Prostate gland (tissue), 2 donors: ENCODE data around the gene BRME1. TPM values are rescaled to one million over a fixed set of nuclear protein-coding genes. Genes with fewer than 3 reads are reported as not detected.

ENCODE experiments used
- DNase-seq: peaks from one replicate; pipeline ENCODE4 v3.0.0-alpha.2; 2019; ENCODE audit warnings: low spot score
- H3K27ac ChIP-seq, 2 donors: fragments of 200-600 bp; sonication (generic); 2 replicates each; pipeline ENCODE4 v1.5.1; 2017 to 2019
- H3K27me3 ChIP-seq: fragments of 200-600 bp; sonication (generic); replicated peaks from 2 replicates; pipeline ENCODE4 v1.5.1; 2019; ENCODE audit not compliant: insufficient read depth
- H3K36me3 ChIP-seq, 2 donors: fragments of 200-600 bp; sonication (generic); 1 replicate in 1 of 2; 2 replicates in 1 of 2; pipeline versions ENCODE4 v1.5.1 to v1.8.1; 2017 to 2019
- H3K4me1 ChIP-seq: fragments of 200-600 bp; sonication (generic); replicated peaks from 2 replicates; pipeline ENCODE4 v1.5.1; 2019
- H3K4me3 ChIP-seq, 2 donors: fragments of 200-600 bp; sonication (generic); 2 replicates each; pipeline ENCODE4 v1.5.1; 2017 to 2019
- H3K9me3 ChIP-seq: fragments of 200-600 bp; sonication (generic); 2 replicates; pipeline ENCODE4 v1.5.1; 2017
- CTCF ChIP-seq, 4 experiments: fragments of 200-600 bp in 2 of 4; fragments of 450-650 bp in 2 of 4; sonication (generic) in 2 of 4; IDR thresholded peaks; 1 replicate in 3 of 4; 2 replicates in 1 of 4; pipeline ENCODE4 v1.5.1; 2016 to 2019; ENCODE audit warnings: antibody characterized with exemption in 4 of 4, mild to moderate bottlenecking in 2 of 4, moderate library complexity in 2 of 4
- POLR2A ChIP-seq: fragments of 450-650 bp; IDR thresholded peaks from one replicate; pipeline ENCODE4 v1.6.1; 2016; ENCODE audit warnings: antibody characterized with exemption, mild to moderate bottlenecking
- POLR2AphosphoS5 ChIP-seq: sonication (generic); formaldehyde crosslinking; IDR thresholded peaks from one replicate; pipeline ENCODE4 v1.6.1; 2017; ENCODE audit warnings: antibody characterized with exemption
- WGBS: methylation state at CpG from one replicate; pipeline ENCODE4 v1.1.5; 2018; 5-methylcytosine and 5-hydroxymethylcytosine counted together
- intact Hi-C: fragments of 100-400 bp; cut with DNase I; formaldehyde crosslinking; loops from one replicate; pipeline ENCODE4 v1.14.2; 2022
- total RNA-seq, 2 donors: library from RNA; depleted of rRNA; stranded (reverse); fragments of >200 nt; gene quantifications; one replicate each; pipeline ENCODE4 v1.1.0, GENCODE V29; 2016

The BRME1 gene
- 10 to 100 TPM in 1 of 2 donors, 1 to 10 TPM in 1; 2.0 to 12.6 TPM for total RNA-seq

DNA sequence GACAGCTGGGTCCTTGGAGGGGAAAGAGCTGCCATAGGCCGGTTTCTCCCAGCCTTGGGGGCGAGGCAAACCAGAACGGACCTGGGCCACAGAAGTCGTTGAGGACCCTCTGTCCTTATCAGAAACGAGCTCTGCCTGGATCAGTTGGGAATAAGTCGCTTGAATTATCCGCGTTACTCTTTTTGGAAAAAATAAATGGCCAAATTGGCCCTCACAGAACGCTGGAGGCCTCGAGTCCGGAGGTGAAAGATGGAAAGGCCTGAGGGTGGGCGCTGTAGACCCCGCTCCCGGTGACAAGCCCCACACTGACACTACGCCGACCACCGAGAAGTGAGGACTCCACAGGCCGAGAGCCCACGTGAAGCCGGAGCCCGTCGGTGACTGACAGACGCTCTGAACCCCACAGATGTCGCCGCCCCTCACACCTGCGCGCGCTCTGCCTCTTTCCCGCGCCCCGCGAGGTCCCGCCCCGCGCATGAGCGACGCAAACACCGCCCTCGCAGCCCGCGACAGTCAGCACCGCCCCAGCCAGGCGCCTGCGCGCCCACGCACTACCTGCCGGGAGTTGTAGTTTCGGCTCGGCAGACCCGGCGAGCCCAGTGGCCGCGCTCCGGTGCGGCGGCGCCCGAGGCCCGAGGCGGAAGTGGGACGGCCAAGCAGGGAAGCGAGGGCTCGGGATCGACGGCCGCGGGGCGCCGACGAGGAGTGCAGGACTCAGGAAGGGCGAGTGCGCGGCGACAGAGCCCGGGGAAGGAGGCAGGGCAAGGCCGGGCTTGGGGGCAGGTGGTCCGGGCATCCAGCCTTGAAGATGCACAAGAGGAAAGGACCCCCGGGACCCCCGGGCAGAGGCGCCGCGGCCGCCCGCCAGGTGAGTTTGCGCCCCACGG lies at the start of gene BRME1, which contains the start of gene CC2D1A:
TSS of gene BRME1 (minus strand) at position 484 of the 887 bp plus-strand sequence. CDS start 1,225 bp downstream, outside the sequence.
TSS of gene CC2D1A (plus strand) at position 568 of the 887 bp plus-strand sequence. CDS start at position 809, 241 bp downstream.
- Histone ChIP-seq H3K9me3 (no peaks in the 10 kb centered on the region), H3K4me3 (peak within 1 kb of the TSS; percentile 85 to 94), H3K4me1 (no peaks in the 10 kb centered on the region), H3K27me3 (no peaks in the 10 kb centered on the region), H3K36me3 (peaks cover 0 to 2% of the 10 kb centered on the region in 2 donors), H3K27ac (peak within 1 kb of the TSS; percentile 80 to 82)
- peak; percentile 69 for TF ChIP-seq POLR2A
- TF ChIP-seq CTCF (IDR thresholded peaks at IDR 0.05): peak in 2 of 4 experiments; percentile 18 to 41
- TF ChIP-seq POLR2AphosphoS5: peak; percentile 89
- 8% methylated on average over 76 of the region's 86 CpGs for WGBS
- peak; percentile 90 for DNase-seq
- intact Hi-C loops: no loop called here

GRCh38 chr19:13954185-13954584 lies 48.3 kb upstream of the BRME1 start:
- H3K27me3 ChIP-seq: no peaks in the 10 kb centered on the region
- 92% methylated on average over 15 of the region's 15 CpGs for WGBS
- no peaks in the 10 kb centered on the region for H3K9me3 ChIP-seq
- no peak for DNase-seq
- peaks cover 6% of the 10 kb centered on the region for H3K4me1 ChIP-seq
- no peak overlapping the region for H3K4me3 ChIP-seq
- intact Hi-C loops: no loop called here
- TF ChIP-seq CTCF (IDR thresholded peaks at IDR 0.05) (no peak), POLR2A (no peak), POLR2AphosphoS5 (no peak)
- H3K36me3 ChIP-seq: peaks cover 9 to 12% of the 10 kb centered on the region in 2 donors
- no peak overlapping the region for H3K27ac ChIP-seq

GRCh38 chr19:13952931-13953531 lies 47.1 kb upstream of the BRME1 start:
- peak overlapping the region; percentile 76 to 82 for H3K27ac ChIP-seq
- TF ChIP-seq POLR2AphosphoS5 (no peak), POLR2A (peak; percentile 16)
- DNase-seq: peak; percentile 21
- 3% methylated on average over 13 of the region's 13 CpGs for WGBS
- peak overlapping the region; percentile 81 to 95 for H3K4me3 ChIP-seq
- intact Hi-C loops: loop anchor here (2.0 kb wide), 1 partner anchor 52 kb away; no protein-coding TSS in a partner anchor
- H3K36me3 ChIP-seq: peaks cover 9 to 12% of the 10 kb centered on the region in 2 donors
- no peaks in the 10 kb centered on the region for H3K27me3 ChIP-seq
- no peaks in the 10 kb centered on the region for H3K9me3 ChIP-seq
- H3K4me1 ChIP-seq: peaks cover 6% of the 10 kb centered on the region

- WGBS: under 1% methylated on average over 65 of the region's 65 CpGs
- Histone ChIP-seq H3K27ac (peak within 1 kb of the TSS; percentile 76 to 82), H3K4me1 (peaks cover 6% of the 10 kb centered on the region), H3K27me3 (no peaks in the 10 kb centered on the region), H3K4me3 (peak within 1 kb of the TSS; percentile 81 to 95), H3K9me3 (no peaks in the 10 kb centered on the region), H3K36me3 (peaks cover 9 to 12% of the 10 kb centered on the region in 2 donors)
- peak; percentile 98 for TF ChIP-seq POLR2AphosphoS5
- peak; percentile 66 for TF ChIP-seq POLR2A
- TF ChIP-seq CTCF (IDR thresholded peaks at IDR 0.05): peak in 3 of 4 experiments; percentile 14 to 34 (median 16)
- peak; percentile 100 for DNase-seq
- intact Hi-C loops: loop anchor here (2.0 kb wide), 1 partner anchor 52 kb away; no protein-coding TSS in a partner anchor
Measured at GRCh38 chr19:13952154-13952930, 46.4 kb upstream of the BRME1 start, which contains the start of gene DCAF15. DCAF15 (plus strand) TSS chr19:13952509; CDS start chr19:13952513, 4 bp downstream.
